SK-N-SH (cell line): ENCODE results near the gene ZNRF1. TPM values are rescaled to one million over a fixed set of nuclear protein-coding genes. Genes with fewer than 3 reads are reported as not detected.

Experiments used
- CTCF ChIA-PET: fragments of 300-600, 350-600 bp; formaldehyde crosslinking; extraction: SDS; loops from one replicate; lab custom pipeline; 2021; lab: Yijun Ruan, JAX
- POLR2A ChIA-PET: fragments of 350-600 bp; sonication (Branson Sonifier 250); formaldehyde crosslinking; extraction: SDS; loops from one replicate; lab custom pipeline; 2020; ENCODE audit warnings: antibody characterized with exemption, inconsistent platforms; lab: Yijun Ruan, JAX
- DNase-seq: peaks from one replicate; pipeline ENCODE4 v3.0.0; 2012
- H2AFZ ChIP-seq: fragments of 200-600 bp; sonication (generic); 2 replicates; pipeline ENCODE4 v1.8.1; 2016; ENCODE audit warnings: antibody characterized with exemption, mild to moderate bottlenecking, low read depth
- H3F3A ChIP-seq: fragments of 200-600 bp; sonication (generic); replicated peaks from 2 replicates; pipeline ENCODE3; 2016; ENCODE audit warnings: antibody characterized with exemption, mild to moderate bottlenecking; ENCODE audit not compliant: insufficient read depth
- H3K27ac ChIP-seq, 2 experiments: fragments of 200-500 bp in 1 of 2; fragments of 200-600 bp in 1 of 2; sonication (Bioruptor generic) in 1 of 2; sonication (generic), shearing (Covaris generic) in 1 of 2; 2 replicates each; pipeline versions ENCODE4 v1.5.1 to v1.6.1; 2014 to 2016; ENCODE audit warnings: low read depth in 2 of 2, inconsistent platforms in 1 of 2, low read length in 1 of 2, mild to moderate bottlenecking in 1 of 2, mixed read lengths in 1 of 2
- H3K27me3 ChIP-seq: fragments of 200-600 bp; sonication (generic), shearing (Covaris generic); 2 replicates; pipeline ENCODE4 v1.6.1; 2016; ENCODE audit warnings: mixed run types; ENCODE audit not compliant: insufficient read depth
- H3K36me3 ChIP-seq, 2 experiments: fragments of 200-500 bp in 1 of 2; fragments of 200-600 bp in 1 of 2; sonication (Bioruptor generic) in 1 of 2; sonication (generic) in 1 of 2; replicated peaks in 1 of 2; 2 replicates each; pipeline versions ENCODE3 to v1.5.1; 2014 to 2016; ENCODE audit warnings: low read length in 1 of 2, mild to moderate bottlenecking in 1 of 2; ENCODE audit not compliant: insufficient read depth in 2 of 2, control insufficient read depth in 1 of 2
- H3K4me1 ChIP-seq, 2 experiments: fragments of 200-500 bp in 1 of 2; fragments of 200-600 bp in 1 of 2; sonication (Bioruptor generic) in 1 of 2; sonication (generic), shearing (Covaris generic) in 1 of 2; 2 replicates each; pipeline versions ENCODE4 v1.5.1 to v1.6.1; 2014 to 2016; ENCODE audit warnings: low read depth in 1 of 2, low read length in 1 of 2, mixed run types in 1 of 2; ENCODE audit not compliant: insufficient read depth in 2 of 2, control insufficient read depth in 1 of 2
- H3K4me2 ChIP-seq: fragments of 200-600 bp; sonication (generic), shearing (Covaris generic); 2 replicates; pipeline ENCODE4 v1.6.1; 2017; ENCODE audit warnings: mixed run types
- H3K4me3 ChIP-seq, 2 experiments: fragments of 200-500 bp in 1 of 2; fragments of 200-600 bp in 1 of 2; sonication (Bioruptor generic) in 1 of 2; sonication (generic), shearing (Covaris generic) in 1 of 2; 2 replicates each; pipeline versions ENCODE4 v1.5.1 to v1.8.1; 2014 to 2016; ENCODE audit warnings: low read depth in 2 of 2, inconsistent platforms in 1 of 2, low read length in 1 of 2, mild to moderate bottlenecking in 1 of 2, mixed read lengths in 1 of 2, moderate library complexity in 1 of 2
- H3K79me2 ChIP-seq: fragments of 200-600 bp; sonication (generic); 2 replicates; pipeline ENCODE4 v1.8.1; 2017; ENCODE audit warnings: mild to moderate bottlenecking; ENCODE audit not compliant: insufficient read depth
- H3K9ac ChIP-seq: fragments of 200-600 bp; sonication (generic); 2 replicates; pipeline ENCODE4 v1.6.1; 2017; ENCODE audit warnings: mixed run types
- H3K9me2 ChIP-seq: fragments of 200-600 bp; sonication (generic); 2 replicates; pipeline ENCODE4 v1.6.1; 2017; ENCODE audit warnings: mixed run types
- H3K9me3 ChIP-seq: fragments of 200-600 bp; sonication (generic); 2 replicates; pipeline ENCODE4 v1.6.1; 2017; ENCODE audit warnings: mixed run types, mild to moderate bottlenecking, moderate library complexity
- H4K20me1 ChIP-seq: fragments of 200-600 bp; sonication (generic); 2 replicates; pipeline ENCODE4 v1.6.1; 2017; ENCODE audit warnings: mild to moderate bottlenecking, mixed run types; ENCODE audit not compliant: insufficient read depth
- CHD2 ChIP-seq: fragments of 150-350 bp; IDR thresholded peaks from 2 replicates; pipeline ENCODE4 v1.6.1; 2018; ENCODE audit warnings: low read length; ENCODE audit not compliant: partially characterized antibody
- EP300 ChIP-seq, 2 experiments: IDR thresholded peaks; 2 replicates each; pipeline versions ENCODE4 v1.4.0 to v1.6.1; 2012; ENCODE audit warnings: borderline replicate concordance in 1 of 2, low read depth in 1 of 2, low read length in 1 of 2
- EZH2phosphoT487 ChIP-seq: fragments of 200-600 bp; sonication (generic); IDR thresholded peaks from 2 replicates; pipeline ENCODE4 v1.6.1; 2017; ENCODE audit warnings: low read depth, mixed run types, mild to moderate bottlenecking, antibody characterized with exemption, moderate library complexity, borderline replicate concordance
- FOSL2 ChIP-seq: IDR thresholded peaks from 2 replicates; pipeline ENCODE4 v1.4.0; 2012; ENCODE audit warnings: low read depth, mild to moderate bottlenecking, moderate library complexity, borderline replicate concordance
- GATA2 ChIP-seq: sonication (generic); formaldehyde crosslinking; IDR thresholded peaks from 2 replicates; pipeline ENCODE4 v1.5.0; 2020; ENCODE audit warnings: mild to moderate bottlenecking, missing genetic modification reagents
- IRF3 ChIP-seq: fragments of 150-350 bp; IDR thresholded peaks from 2 replicates; pipeline ENCODE4 v1.6.1; 2016; ENCODE audit warnings: mild to moderate bottlenecking, low read depth, low read length
- MAX ChIP-seq: IDR thresholded peaks from 2 replicates; pipeline ENCODE4 v1.4.0; 2012; ENCODE audit warnings: low read depth
- MEF2A ChIP-seq: IDR thresholded peaks from 2 replicates; pipeline ENCODE4 v1.4.0; 2012; ENCODE audit warnings: low read depth, borderline replicate concordance
- MXI1 ChIP-seq: IDR thresholded peaks from 2 replicates; pipeline ENCODE4 v1.6.1; 2012; ENCODE audit warnings: mild to moderate bottlenecking, low read depth, low read length, improper control_type of control experiment
- NFIC ChIP-seq: IDR thresholded peaks from 2 replicates; pipeline ENCODE4 v1.4.0; 2012; ENCODE audit warnings: borderline replicate concordance
- POLR2AphosphoS5 ChIP-seq: IDR thresholded peaks from 2 replicates; pipeline ENCODE4 v1.6.1; 2012; ENCODE audit warnings: low read depth, low read length
- RAD21 ChIP-seq: IDR thresholded peaks from 2 replicates; pipeline ENCODE4 v1.6.1; 2012; ENCODE audit warnings: mild to moderate bottlenecking, low read length
- RCOR1 ChIP-seq: fragments of 150-350 bp; IDR thresholded peaks from 2 replicates; pipeline ENCODE4 v1.6.1; 2017; ENCODE audit warnings: antibody characterized with exemption, low read length
- RFX5 ChIP-seq: IDR thresholded peaks from 2 replicates; pipeline ENCODE4 v1.6.1; 2012; ENCODE audit warnings: mild to moderate bottlenecking, improper control_type of control experiment, low read length
- RXRA ChIP-seq: IDR thresholded peaks from 2 replicates; pipeline ENCODE4 v1.4.0; 2012; ENCODE audit warnings: low read depth, mild to moderate bottlenecking, borderline replicate concordance
- TAF1 ChIP-seq: IDR thresholded peaks from 2 replicates; pipeline ENCODE4 v1.6.1; 2012; ENCODE audit warnings: low read depth, mild to moderate bottlenecking, low read length, moderate library complexity, borderline replicate concordance
- TCF12 ChIP-seq: IDR thresholded peaks from 2 replicates; pipeline ENCODE4 v1.4.0; 2012
- USF1 ChIP-seq: IDR thresholded peaks from 2 replicates; pipeline ENCODE4 v1.4.0; 2012; ENCODE audit warnings: low read depth, borderline replicate concordance
- USF2 ChIP-seq: fragments of 150-350 bp; IDR thresholded peaks from 2 replicates; pipeline ENCODE4 v1.6.1; 2017; ENCODE audit warnings: antibody characterized with exemption, low read length, low read depth, borderline replicate concordance
- YY1 ChIP-seq: IDR thresholded peaks from 2 replicates; pipeline ENCODE4 v1.4.0; 2012; ENCODE audit warnings: low read depth, mild to moderate bottlenecking
- ZBTB33 ChIP-seq: IDR thresholded peaks from 2 replicates; pipeline ENCODE4 v1.4.0; 2012; ENCODE audit warnings: low read depth, borderline replicate concordance
- WGBS: methylation state at CpG from one replicate; pipeline ENCODE4 v1.1.6; 2017; ENCODE audit warnings: low lambda C conversion rate; 5-methylcytosine and 5-hydroxymethylcytosine counted together
- polyA plus RNA-seq, 3 experiments: library from polyadenylated mRNA; depleted of rRNA; stranded (reverse); fragments of >200 nt; gene quantifications; 2 replicates each; pipeline ENCODE4 v1.2.3, GENCODE V29; 2012

The ZNRF1 gene
- polyA plus RNA-seq, 1 of the 3 experiments (the other 2 are of a cell fraction), result 23.7 TPM

- TF ChIP-seq IRF3 (no peak), RXRA (no peak), NFIC (no peak), EZH2phosphoT487 (no peak), RFX5 (no peak), TAF1 (no peak), GATA2 (no peak)
These were observed 75.5 kb downstream of the ZNRF1 start (continued) for GRCh38 chr16:75074304-75074793.

GRCh38 chr16:75074920-75075687, 76.3 kb downstream of the ZNRF1 start:
- ChIA-PET POLR2A (no interaction called here), CTCF (interaction anchor here (1.5 kb wide), 1 partner anchor 36 kb away, joined by 4 read pairs; no protein-coding TSS in a partner anchor)
- H3K27me3 ChIP-seq, result no peaks in the 10 kb centered on the region
- H3K4me3 ChIP-seq, result no peak overlapping the region
- peaks cover 32% of the 10 kb centered on the region for H4K20me1 ChIP-seq
- WGBS, result 95% methylated on average over 10 of the region's 12 CpGs
- H3K36me3 ChIP-seq, result no peaks in the 10 kb centered on the region
- H3K79me2 ChIP-seq, result peaks cover 85% of the 10 kb centered on the region
- H3K9ac ChIP-seq, result no peak overlapping the region
- no peak overlapping the region for H3K27ac ChIP-seq
- peaks cover 4 to 38% of the 10 kb centered on the region in 2 experiments; a peak in 2 of 4 replicates for H3K4me1 ChIP-seq
- no peaks in the 10 kb centered on the region for H3K9me2 ChIP-seq
- no peak overlapping the region for H3K4me2 ChIP-seq
- no peak for DNase-seq
- H3K9me3 ChIP-seq, result no peaks in the 10 kb centered on the region; the same call in 1 of the 2 replicates
- no peaks in the 10 kb centered on the region for H3F3A ChIP-seq
- H2AFZ ChIP-seq, result no peak overlapping the region
- TF ChIP-seq GATA2 (no peak), ZBTB33 (no peak), MAX (no peak), USF1 (no peak), EP300 (IDR thresholded peaks at IDR 0.05; ENCODE audit: borderline replicate concordance in 1 of 2, low read depth in 1 of 2, low read length in 1 of 2) (no peak), TCF12 (no peak), CHD2 (no peak), RFX5 (no peak), RAD21 (no peak), MXI1 (no peak), YY1 (no peak), USF2 (no peak), RCOR1 (no peak), MEF2A (no peak), NFIC (no peak), POLR2AphosphoS5 (no peak), FOSL2 (no peak)
